Lung (tissue), 12 donors: ENCODE data around the gene MAPK12. TPM values are rescaled to one million over a fixed set of nuclear protein-coding genes. Genes with fewer than 3 reads are reported as not detected.

Experiments
- ATAC-seq: fragments of 200-7000 bp; cut with Tn5 transposase; one replicate; pipeline ENCODE4 v1.9.1; 2020; ENCODE audit warnings: moderate number of reproducible peaks; ENCODE audit not compliant: insufficient read depth, low FRiP score
- DNase-seq, 3 donors: peaks; one replicate each; pipeline ENCODE4 v3.0.0-alpha.2; 2013 to 2017
- H3K27ac ChIP-seq, 2 donors: one replicate each; pipeline ENCODE4 v1.5.1; 2013; ENCODE audit warnings: mild to moderate bottlenecking in 2 of 2, moderate library complexity in 2 of 2, control low read depth in 1 of 2, inconsistent platforms in 1 of 2, low read depth in 1 of 2, low read length in 1 of 2
- H3K27me3 ChIP-seq, 3 donors: one replicate each; pipeline ENCODE4 v1.5.1; 2013; ENCODE audit warnings: low read length in 2 of 3; ENCODE audit not compliant: control insufficient read depth in 3 of 3, insufficient read depth in 3 of 3
- H3K36me3 ChIP-seq, 4 donors: one replicate each; pipeline ENCODE4 v1.5.1; 2013; ENCODE audit warnings: low read length in 4 of 4, mild to moderate bottlenecking in 1 of 4, moderate library complexity in 1 of 4; ENCODE audit not compliant: control insufficient read depth in 4 of 4, insufficient read depth in 4 of 4
- H3K4me1 ChIP-seq, 5 donors: one replicate each; pipeline ENCODE4 v1.5.1; 2013; ENCODE audit warnings: low read length in 5 of 5, mild to moderate bottlenecking in 2 of 5, moderate library complexity in 1 of 5; ENCODE audit not compliant: control insufficient read depth in 5 of 5, insufficient read depth in 5 of 5
- H3K4me3 ChIP-seq: one replicate; pipeline ENCODE4 v1.5.1; 2013; ENCODE audit warnings: mild to moderate bottlenecking, control low read depth, moderate library complexity
- H3K9ac ChIP-seq, 2 donors: one replicate each; pipeline ENCODE4 v1.5.1; 2013; ENCODE audit warnings: low read length in 2 of 2, control low read depth in 1 of 2; ENCODE audit not compliant: insufficient read depth in 1 of 2
- H3K9me3 ChIP-seq, 4 donors: one replicate each; pipeline ENCODE4 v1.5.1; 2013; ENCODE audit warnings: low read length in 3 of 4, mild to moderate bottlenecking in 1 of 4, moderate library complexity in 1 of 4; ENCODE audit not compliant: control insufficient read depth in 4 of 4, insufficient read depth in 3 of 4
- WGBS, 2 donors: extraction: QIAGEN DNeasy Blood & Tissue Kit; methylation state at CpG; one replicate each; pipeline ENCODE4 v1.1.7; 2013; 5-methylcytosine and 5-hydroxymethylcytosine counted together
- polyA plus RNA-seq, 2 donors: library from polyadenylated mRNA; stranded (reverse); fragments of 200-250 nt; gene quantifications; one replicate each; pipeline ENCODE4 v1.2.1, GENCODE V29; 2013
- total RNA-seq, 2 donors: library from RNA; depleted of rRNA in 1 of 2; stranded (reverse); fragments of >200 nt in 1 of 2; gene quantifications; one replicate each; pipeline ENCODE4 v1.2.1, GENCODE V29; 2014 to 2021
- TF ChIP-seq, protein P1 (sequence below): IDR thresholded peaks from 2 replicates; pipeline ENCODE4 v1.5.1; 2012; ENCODE audit warnings: mild to moderate bottlenecking; ENCODE audit errors: control extremely low read depth, extremely low read depth
- donor health status: control.
- donor health status: control.
- donor health status: Bipolar disorder and iron deficiency.
- donor health status: healthy.
- donor health status: DM: yes; HTN: yes; CAD: no.

Gene MAPK12
- total and polyA plus RNA-seq, 4 donors = 10.4 to 13.1 (median 11.9) TPM

DNA sequence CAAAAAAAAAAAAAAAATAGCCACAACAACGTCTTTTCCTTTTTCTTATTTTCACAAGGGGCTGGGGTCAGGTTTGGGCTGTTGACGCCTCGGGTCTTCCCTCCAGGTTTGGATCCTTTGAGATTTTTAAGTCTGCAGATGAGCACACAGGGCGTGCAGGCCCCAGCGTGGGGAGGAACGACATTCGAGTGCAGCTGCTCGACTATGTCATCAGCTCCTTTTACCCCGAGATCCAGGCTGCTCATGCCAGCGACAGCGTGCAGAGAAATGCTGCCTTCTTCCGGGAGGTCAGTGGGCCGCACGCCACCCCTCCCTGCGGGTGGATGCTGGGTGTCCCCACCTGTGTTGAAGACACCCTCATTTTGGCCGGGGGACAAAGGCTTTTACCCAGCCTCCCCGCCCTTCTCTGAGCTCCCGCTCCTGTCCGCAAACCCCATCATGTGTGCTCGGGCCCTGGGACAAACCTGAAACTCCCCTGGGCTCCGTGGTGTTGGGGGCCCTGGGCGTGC, 53.0 kb downstream of the MAPK12 start:
- Histone ChIP-seq H3K9ac (no peak overlapping the region), H3K4me3 (no peak overlapping the region), H3K9me3 (no peaks in the 10 kb centered on the region), H3K27ac (no peak overlapping the region), H3K4me1 (peaks cover 0 to 2% (median 0%) of the 10 kb centered on the region in 5 donors), H3K27me3 (no peaks in the 10 kb centered on the region), H3K36me3 (peaks cover 7 to 53% (median 40%) of the 10 kb centered on the region in 4 donors)
- WGBS, 2 donors = 92% methylated on average over 22 of the region's 22 CpGs
- TF ChIP-seq, protein P1, sequence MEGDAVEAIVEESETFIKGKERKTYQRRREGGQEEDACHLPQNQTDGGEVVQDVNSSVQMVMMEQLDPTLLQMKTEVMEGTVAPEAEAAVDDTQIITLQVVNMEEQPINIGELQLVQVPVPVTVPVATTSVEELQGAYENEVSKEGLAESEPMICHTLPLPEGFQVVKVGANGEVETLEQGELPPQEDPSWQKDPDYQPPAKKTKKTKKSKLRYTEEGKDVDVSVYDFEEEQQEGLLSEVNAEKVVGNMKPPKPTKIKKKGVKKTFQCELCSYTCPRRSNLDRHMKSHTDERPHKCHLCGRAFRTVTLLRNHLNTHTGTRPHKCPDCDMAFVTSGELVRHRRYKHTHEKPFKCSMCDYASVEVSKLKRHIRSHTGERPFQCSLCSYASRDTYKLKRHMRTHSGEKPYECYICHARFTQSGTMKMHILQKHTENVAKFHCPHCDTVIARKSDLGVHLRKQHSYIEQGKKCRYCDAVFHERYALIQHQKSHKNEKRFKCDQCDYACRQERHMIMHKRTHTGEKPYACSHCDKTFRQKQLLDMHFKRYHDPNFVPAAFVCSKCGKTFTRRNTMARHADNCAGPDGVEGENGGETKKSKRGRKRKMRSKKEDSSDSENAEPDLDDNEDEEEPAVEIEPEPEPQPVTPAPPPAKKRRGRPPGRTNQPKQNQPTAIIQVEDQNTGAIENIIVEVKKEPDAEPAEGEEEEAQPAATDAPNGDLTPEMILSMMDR = no peak
- ATAC-seq = no peak
- no peak for DNase-seq

DNA sequence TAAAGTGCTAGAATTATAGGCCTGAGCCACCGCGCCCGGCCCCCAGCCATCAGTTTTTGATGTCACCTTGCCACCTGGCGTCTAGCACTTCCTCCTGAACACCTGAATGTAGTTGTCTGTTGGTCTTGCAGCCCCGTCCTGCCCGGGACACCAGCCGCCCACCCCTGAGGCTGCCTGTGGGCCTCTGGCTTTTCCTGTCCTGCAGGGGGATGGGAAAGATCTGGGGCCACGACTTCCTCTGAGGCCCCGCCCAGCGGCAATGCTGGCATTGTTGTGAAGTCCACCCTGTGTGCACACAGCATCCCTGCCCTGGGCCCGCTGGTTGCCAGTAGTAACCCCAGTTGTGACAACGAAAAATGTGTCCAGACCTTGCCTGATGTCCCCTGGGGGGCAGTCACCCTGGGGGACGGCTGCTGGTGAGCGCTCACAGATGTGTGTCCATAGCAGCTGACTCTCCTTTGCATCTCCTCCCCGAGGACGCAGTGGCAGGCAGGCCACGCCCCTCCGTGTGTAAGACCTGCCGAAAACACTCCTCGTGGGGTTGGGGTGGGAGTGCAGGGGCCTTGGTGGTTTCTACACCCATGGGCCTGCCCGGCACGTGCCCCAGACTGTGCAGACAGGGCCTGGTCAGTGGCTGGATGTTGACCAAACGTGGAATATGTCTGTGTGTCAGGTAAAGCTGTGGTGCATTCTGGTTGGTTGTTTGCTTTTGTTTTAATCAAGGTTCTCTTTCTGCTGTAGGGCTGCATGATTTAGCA, 53.9 kb downstream of the MAPK12 start:
- WGBS, 2 donors = 48 to 67% methylated on average over 23 of the region's 23 CpGs
- no peak overlapping the region for H3K9ac ChIP-seq
- H3K9me3 ChIP-seq = no peaks in the 10 kb centered on the region
- peaks cover 0 to 2% (median 0%) of the 10 kb centered on the region in 5 donors for H3K4me1 ChIP-seq
- H3K27me3 ChIP-seq = no peaks in the 10 kb centered on the region
- H3K27ac ChIP-seq = no peak overlapping the region
- ATAC-seq = no peak
- DNase-seq = peak in 1 of 3 donors; percentile 27
- H3K36me3 ChIP-seq = peaks cover 7 to 51% (median 35%) of the 10 kb centered on the region in 4 donors
- TF ChIP-seq, protein P1 = no peak
- no peak overlapping the region for H3K4me3 ChIP-seq

DNA sequence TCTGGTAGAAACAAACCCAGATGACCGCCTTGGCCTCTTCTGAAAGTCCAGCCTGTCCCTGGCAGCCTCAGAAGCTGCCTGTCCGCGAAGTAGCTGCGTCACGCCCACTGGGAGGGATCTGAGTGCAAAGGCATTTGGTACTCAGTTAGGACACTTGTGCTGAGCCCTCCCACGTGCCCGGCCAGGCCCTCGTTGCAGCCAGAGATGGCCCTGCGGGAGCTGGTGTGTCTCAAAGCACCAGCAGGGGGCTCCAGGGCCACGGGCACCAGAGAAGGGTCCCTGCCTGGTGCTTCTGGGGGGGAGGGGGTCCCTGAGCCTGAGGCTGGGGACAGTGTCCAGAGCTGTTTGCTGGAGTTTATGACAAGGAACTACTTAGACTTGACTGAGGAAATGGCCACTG, 54.9 kb downstream of the MAPK12 start:
- Histone ChIP-seq H3K27ac (no peak overlapping the region), H3K4me1 (peaks cover 0 to 11% (median 0%) of the 10 kb centered on the region in 5 donors), H3K4me3 (no peak overlapping the region), H3K9me3 (no peaks in the 10 kb centered on the region), H3K9ac (no peak overlapping the region), H3K36me3 (peaks cover 7 to 48% (median 29%) of the 10 kb centered on the region in 4 donors), H3K27me3 (no peaks in the 10 kb centered on the region)
- DNase-seq = peak in 1 of 3 donors; percentile 40
- ATAC-seq = no peak
- WGBS, 2 donors = 54 to 57% methylated on average over 10 of the region's 10 CpGs
- TF ChIP-seq, protein P1 = no peak
